ENCODE results near the gene CHADL. TPM values are rescaled to one million over a fixed set of nuclear protein-coding genes. Genes with fewer than 3 reads are reported as not detected.

CHADL gene
- polyA plus RNA-seq, 1 of the 3 experiments (the other 2 are of a cell fraction): 0.03 TPM

GRCh38 chr22:41263704-41264103 is 23.0 kb upstream of the CHADL start:
- POLR2A ChIA-PET: no interaction called here
- H3K27me3 ChIP-seq (ENCODE audit: insufficient read depth): no peaks in the 10 kb centered on the region

GRCh38 chr22:41262250-41262765 is 21.6 kb upstream of the CHADL start:
- Histone ChIP-seq H3K4me2 (no peak overlapping the region), H3K4me1 (ENCODE audit: control insufficient read depth in 1 of 2, insufficient read depth in 2 of 2, low read depth in 1 of 2, low read length in 1 of 2) (no peaks in the 10 kb centered on the region), H4K20me1 (ENCODE audit: insufficient read depth) (no peaks in the 10 kb centered on the region), H3K27ac (ENCODE audit: low read depth in 2 of 2, low read length in 1 of 2) (no peak overlapping the region), H3K4me3 (ENCODE audit: low read depth in 2 of 2, low read length in 1 of 2) (no peak overlapping the region), H3F3A (replicated peaks; ENCODE audit: insufficient read depth) (no peaks in the 10 kb centered on the region), H3K9me2 (no peaks in the 10 kb centered on the region), H3K9me3 (no peaks in the 10 kb centered on the region), H2AFZ (ENCODE audit: low read depth) (no peak overlapping the region), H3K79me2 (ENCODE audit: insufficient read depth) (no peaks in the 10 kb centered on the region), H3K36me3 (replicated peaks in 1 of 2; ENCODE audit: control insufficient read depth in 1 of 2, insufficient read depth in 2 of 2, low read length in 1 of 2) (peaks cover 3 to 33% of the 10 kb centered on the region in 2 experiments), H3K27me3 (ENCODE audit: insufficient read depth) (no peaks in the 10 kb centered on the region), H3K9ac (no peak overlapping the region)
- no peak for DNase-seq
- CTCF ChIA-PET: no interaction called here
- TF ChIP-seq YY1 (IDR thresholded peaks at IDR 0.05; ENCODE audit: low read depth) (no peak), MXI1 (IDR thresholded peaks at IDR 0.05; ENCODE audit: low read depth, low read length) (no peak), EP300 (IDR thresholded peaks at IDR 0.05; ENCODE audit: borderline replicate concordance in 1 of 2, low read depth in 1 of 2, low read length in 1 of 2) (no peak), EZH2phosphoT487 (IDR thresholded peaks at IDR 0.05; ENCODE audit: borderline replicate concordance, low read depth) (no peak), ELF1 (IDR thresholded peaks at IDR 0.05) (no peak), GABPA (IDR thresholded peaks at IDR 0.05; ENCODE audit: low read depth) (no peak), IRF3 (IDR thresholded peaks at IDR 0.05; ENCODE audit: low read depth, low read length) (no peak), TEAD4 (IDR thresholded peaks at IDR 0.05; ENCODE audit: borderline replicate concordance, insufficient read depth) (no peak), MAX (IDR thresholded peaks at IDR 0.05; ENCODE audit: low read depth) (no peak)
- WGBS (ENCODE audit: low lambda C conversion rate): 92% methylated on average over 10 of the region's 15 CpGs
- POLR2A ChIA-PET: interaction anchor here (0.6 kb wide), 1 partner anchor 80 kb away, joined by 3 read pairs; no protein-coding TSS in a partner anchor

More at GRCh38 chr22:41263704-41264103, 23.0 kb upstream of the CHADL start:
- H3K27ac ChIP-seq (ENCODE audit: low read depth in 2 of 2, low read length in 1 of 2): no peak overlapping the region
- TF ChIP-seq RFX5 (IDR thresholded peaks at IDR 0.05; ENCODE audit: low read length): no peak
- no peak for DNase-seq
- no peaks in the 10 kb centered on the region for H4K20me1 ChIP-seq (ENCODE audit: insufficient read depth)
- H3K9ac ChIP-seq: no peak overlapping the region
- H3K9me3 ChIP-seq: no peaks in the 10 kb centered on the region
- no peak overlapping the region for H3K4me3 ChIP-seq (ENCODE audit: low read depth in 2 of 2, low read length in 1 of 2)
- CTCF ChIA-PET: no interaction called here
- no peaks in the 10 kb centered on the region for H3F3A ChIP-seq (replicated peaks; ENCODE audit: insufficient read depth)
- H3K9me2 ChIP-seq: no peaks in the 10 kb centered on the region
- peaks cover 4% of the 10 kb centered on the region; the same call in 1 of the 2 replicates for H3K79me2 ChIP-seq (ENCODE audit: insufficient read depth)
- H2AFZ ChIP-seq (ENCODE audit: low read depth): no peak overlapping the region
- no peaks in the 10 kb centered on the region for H3K4me1 ChIP-seq (ENCODE audit: control insufficient read depth in 1 of 2, insufficient read depth in 2 of 2, low read depth in 1 of 2, low read length in 1 of 2)
- H3K36me3 ChIP-seq (replicated peaks in 1 of 2; ENCODE audit: control insufficient read depth in 1 of 2, insufficient read depth in 2 of 2, low read length in 1 of 2): peaks cover 3 to 38% of the 10 kb centered on the region in 2 experiments
- no CpG with 5 or more reads among the region's 2 CpGs for WGBS (ENCODE audit: low lambda C conversion rate)
- H3K4me2 ChIP-seq: no peak overlapping the region

Measured in SK-N-SH (cell line).